ENCODE results near the gene WDR47. TPM values are rescaled to one million over a fixed set of nuclear protein-coding genes. Genes with fewer than 3 reads are reported as not detected.
A peak's percentile ranks its signal among the peaks of the same experiment; 100 is the strongest.

Gene WDR47
- total RNA-seq, 1 experiment from 2014 or later, result 3.6 TPM

DNA sequence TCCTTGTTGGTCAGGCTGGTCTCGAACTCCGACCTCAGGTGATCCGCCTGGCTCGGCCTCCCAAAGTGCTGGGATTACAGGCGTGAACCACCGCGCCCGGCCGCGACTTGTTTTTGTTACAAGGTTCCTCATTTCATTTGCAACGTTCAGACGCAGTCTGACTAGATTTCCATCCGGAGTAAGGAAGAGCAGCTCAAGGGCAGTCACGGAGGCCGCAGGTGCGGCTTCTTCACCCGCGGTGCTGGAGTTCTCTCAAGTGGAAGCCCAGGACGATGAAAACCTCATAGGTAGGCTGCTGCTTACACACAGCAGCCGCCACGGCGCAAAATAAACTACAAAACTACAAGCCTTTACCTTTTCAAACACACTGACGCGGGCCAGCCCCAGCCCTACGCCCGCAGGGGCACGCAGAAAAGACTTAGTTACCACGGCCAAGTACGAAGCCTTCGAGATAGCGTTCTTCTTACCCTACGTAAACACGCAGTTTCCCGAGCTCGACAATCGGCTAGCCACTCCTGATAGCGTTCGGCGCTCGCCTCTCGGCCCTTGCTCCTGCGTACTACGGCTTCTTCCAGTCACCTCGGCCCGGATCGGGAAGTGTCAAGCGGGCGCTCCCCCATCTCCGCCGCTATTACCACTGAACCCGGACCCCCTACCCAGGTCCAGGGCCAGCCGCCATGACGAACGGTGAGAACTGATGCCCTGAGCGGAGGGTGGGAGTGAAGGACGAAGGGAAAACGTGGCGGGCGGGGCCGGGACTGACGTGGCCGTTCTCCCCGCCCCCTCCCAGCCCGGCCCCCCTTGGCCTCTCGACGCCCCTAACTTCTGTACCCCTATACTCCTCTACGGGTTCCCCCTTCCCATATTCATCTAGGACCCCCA is 48.5 kb upstream of the WDR47 start, which contains the start of gene TMEM167B:
TSS of gene TMEM167B (plus strand) at position 569 of the 882 bp plus-strand sequence. CDS start at position 678, 109 bp downstream.
- Histone ChIP-seq H3K9me3 (no peaks in the 10 kb centered on the region), H3K36me3 (ENCODE audit: control insufficient read depth, insufficient read depth, low read length) (no peaks in the 10 kb centered on the region), H3K4me1 (no peaks in the 10 kb centered on the region), H3K4me3 (ENCODE audit: low read depth, low read length) (peak within 1 kb of the TSS; percentile 48), H3K27me3 (replicated peaks; ENCODE audit: control insufficient read depth, insufficient read depth, low read length) (no peaks in the 10 kb centered on the region)
- Mint-ChIP-seq H3K27ac (ENCODE audit: unreplicated experiment) (peak within 1 kb of the TSS; percentile 94), H3K4me3 (ENCODE audit: unreplicated experiment) (peak within 1 kb of the TSS; percentile 96), H3K9me3 (ENCODE audit: unreplicated experiment) (no peaks in the 10 kb centered on the region), H3K27me3 (ENCODE audit: insufficient read depth, unreplicated experiment) (no peaks in the 10 kb centered on the region), H3K4me1 (ENCODE audit: low read depth, unreplicated experiment) (peaks cover 6% of the 10 kb centered on the region), H3K36me3 (ENCODE audit: insufficient read depth, unreplicated experiment) (peaks cover 6% of the 10 kb centered on the region)
- BruUV-seq (replicated peaks), result TSS peak; percentile 74
- ChIA-PET POLR2A (interaction anchor here (0.5 to 1.8 kb wide), 5 partner anchors 10 to 164 kb away, joined by 3 to 12 read pairs (median 4); partner anchors contain the start of genes SARS1, TAF13 and WDR47), CTCF (interaction anchor here (3.5 kb wide), 1 partner anchor 10 kb away, joined by 13 read pairs; no protein-coding TSS in a partner anchor)
- TF ChIP-seq, protein P1, sequence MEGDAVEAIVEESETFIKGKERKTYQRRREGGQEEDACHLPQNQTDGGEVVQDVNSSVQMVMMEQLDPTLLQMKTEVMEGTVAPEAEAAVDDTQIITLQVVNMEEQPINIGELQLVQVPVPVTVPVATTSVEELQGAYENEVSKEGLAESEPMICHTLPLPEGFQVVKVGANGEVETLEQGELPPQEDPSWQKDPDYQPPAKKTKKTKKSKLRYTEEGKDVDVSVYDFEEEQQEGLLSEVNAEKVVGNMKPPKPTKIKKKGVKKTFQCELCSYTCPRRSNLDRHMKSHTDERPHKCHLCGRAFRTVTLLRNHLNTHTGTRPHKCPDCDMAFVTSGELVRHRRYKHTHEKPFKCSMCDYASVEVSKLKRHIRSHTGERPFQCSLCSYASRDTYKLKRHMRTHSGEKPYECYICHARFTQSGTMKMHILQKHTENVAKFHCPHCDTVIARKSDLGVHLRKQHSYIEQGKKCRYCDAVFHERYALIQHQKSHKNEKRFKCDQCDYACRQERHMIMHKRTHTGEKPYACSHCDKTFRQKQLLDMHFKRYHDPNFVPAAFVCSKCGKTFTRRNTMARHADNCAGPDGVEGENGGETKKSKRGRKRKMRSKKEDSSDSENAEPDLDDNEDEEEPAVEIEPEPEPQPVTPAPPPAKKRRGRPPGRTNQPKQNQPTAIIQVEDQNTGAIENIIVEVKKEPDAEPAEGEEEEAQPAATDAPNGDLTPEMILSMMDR (IDR thresholded peaks at IDR 0.05; ENCODE audit: insufficient read depth in 1 of 2, low read depth in 1 of 2, low read length in 1 of 2, severe bottlenecking in 1 of 2, unreplicated experiment in 1 of 2), result no peak
- intact Hi-C loops (cut with micrococcal nuclease; ENCODE audit: unreplicated experiment), result loop anchor here (1.0 to 10.0 kb wide), 3 partner anchors 10 to 307 kb away; partner anchors contain the start of gene SORT1
- peak; percentile 85 to 92 for DNase-seq

DNA sequence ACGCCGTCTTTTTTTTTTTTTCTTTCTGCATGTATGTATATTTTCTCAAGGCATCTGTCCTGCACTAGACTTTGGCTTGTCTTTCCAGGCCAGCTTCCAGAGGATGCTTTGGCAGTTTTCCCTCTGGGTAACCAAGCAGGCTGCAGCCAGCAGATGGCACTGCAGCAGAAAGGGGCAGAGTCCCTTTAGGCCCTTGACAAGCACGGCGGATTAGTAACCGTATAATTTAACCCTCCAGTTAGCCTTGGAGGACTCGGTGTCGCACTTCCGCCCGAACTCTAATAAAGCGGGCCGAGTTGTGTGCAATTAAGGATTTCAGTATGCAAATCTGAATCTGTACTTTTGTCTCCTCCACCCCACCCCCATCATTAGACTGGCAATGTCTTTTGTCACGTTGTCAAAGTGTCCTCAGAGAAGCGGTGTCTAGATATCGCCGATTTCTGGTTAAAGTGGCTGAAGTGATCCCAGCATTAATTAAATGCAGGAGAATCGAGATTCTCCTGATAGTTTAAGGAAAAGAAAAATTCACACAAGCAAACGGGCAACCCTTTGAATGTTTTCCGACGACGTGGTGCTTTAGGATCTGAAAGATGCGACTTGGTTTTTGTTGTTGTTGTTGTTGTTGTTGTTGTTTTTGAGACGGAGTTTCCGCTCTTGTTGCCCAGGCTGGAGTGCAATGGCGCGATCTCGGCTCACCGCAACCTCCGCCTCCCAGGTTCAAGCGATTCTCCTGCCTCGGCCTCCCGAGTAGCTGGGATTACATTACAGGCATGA is 47.5 kb upstream of the WDR47 start:
- peaks cover 6% of the 10 kb centered on the region for H3K4me1 Mint-ChIP-seq (ENCODE audit: low read depth, unreplicated experiment)
- TF ChIP-seq, protein P1 (IDR thresholded peaks at IDR 0.05; ENCODE audit: insufficient read depth in 1 of 2, low read depth in 1 of 2, low read length in 1 of 2, severe bottlenecking in 1 of 2, unreplicated experiment in 1 of 2), result peak; percentile 50 to 85
- peaks cover 6% of the 10 kb centered on the region for H3K36me3 Mint-ChIP-seq (ENCODE audit: insufficient read depth, unreplicated experiment)
- Histone ChIP-seq H3K4me3 (ENCODE audit: low read depth, low read length) (peak overlapping the region; percentile 48), H3K4me1 (no peaks in the 10 kb centered on the region), H3K9me3 (no peaks in the 10 kb centered on the region), H3K27me3 (replicated peaks; ENCODE audit: control insufficient read depth, insufficient read depth, low read length) (no peaks in the 10 kb centered on the region), H3K36me3 (ENCODE audit: control insufficient read depth, insufficient read depth, low read length) (no peaks in the 10 kb centered on the region)
- ChIA-PET CTCF (interaction anchor here (0.6 to 3.5 kb wide), 4 partner anchors 11 to 48 kb away, joined by 3 to 13 read pairs (median 8); partner anchors contain the start of genes TAF13 and WDR47), POLR2A (interaction anchor here (0.6 to 1.8 kb wide), 4 partner anchors 11 to 124 kb away, joined by 4 to 12 read pairs (median 8); partner anchors contain the start of genes SARS1, TAF13 and WDR47)
- intact Hi-C loops (cut with micrococcal nuclease; ENCODE audit: unreplicated experiment), result loop anchor here (1.0 to 10.0 kb wide), 4 partner anchors 23 to 308 kb away; partner anchors contain the start of gene SORT1
- no TSS peak for BruUV-seq (replicated peaks)
- peak overlapping the region; percentile 96 for H3K4me3 Mint-ChIP-seq (ENCODE audit: unreplicated experiment)
- H3K9me3 Mint-ChIP-seq (ENCODE audit: unreplicated experiment), result no peaks in the 10 kb centered on the region
- H3K27me3 Mint-ChIP-seq (ENCODE audit: insufficient read depth, unreplicated experiment), result no peaks in the 10 kb centered on the region
- H3K27ac Mint-ChIP-seq (ENCODE audit: unreplicated experiment), result peak overlapping the region; percentile 94
- DNase-seq, result peak; percentile 80 to 84
